Measurements from ENCODE around the gene HLA-A. TPM values are rescaled to one million over a fixed set of nuclear protein-coding genes. Genes with fewer than 3 reads are reported as not detected.

Gene HLA-A
- total and polyA plus RNA-seq, 9 of the 15 experiments (the other 6 are each of a cell fraction or from before 2014, with no cell fraction given) = 0.46 to 3.3 TPM; not detected in 7

- TF ChIP-seq ZNF318 (IDR thresholded peaks at IDR 0.05; ENCODE audit: borderline replicate concordance in 1 of 2, low read depth in 1 of 2) = no peak
- no peak for TF ChIP-seq ZNF512 (tag; IDR thresholded peaks at IDR 0.05)
- no peak for TF ChIP-seq KDM1A (IDR thresholded peaks at IDR 0.05)
- TF ChIP-seq HMGN3 (IDR thresholded peaks at IDR 0.05; ENCODE audit: borderline replicate concordance, extremely low read depth, insufficient read length, low read depth, low read length) = no peak
- TF ChIP-seq ZNF518B (CRISPR knock-in tag; IDR thresholded peaks at IDR 0.05) = no peak
- TF ChIP-seq ZNF77 (CRISPR knock-in tag; IDR thresholded peaks at IDR 0.05) = no peak
Measured at GRCh38 chr6:29919506-29920445, 22.6 kb upstream of the HLA-A start (continued).
